SK-N-SH (cell line): ENCODE measurements around the gene UBE2G2. TPM values are rescaled to one million over a fixed set of nuclear protein-coding genes. Genes with fewer than 3 reads are reported as not detected.

Experiments
- CTCF ChIA-PET: fragments of 300-600, 350-600 bp; formaldehyde crosslinking; extraction: SDS; loops from one replicate; lab custom pipeline; 2021; lab: Yijun Ruan, JAX
- POLR2A ChIA-PET: fragments of 350-600 bp; sonication (Branson Sonifier 250); formaldehyde crosslinking; extraction: SDS; loops from one replicate; lab custom pipeline; 2020; ENCODE audit warnings: antibody characterized with exemption, inconsistent platforms; lab: Yijun Ruan, JAX
- DNase-seq: peaks from one replicate; pipeline ENCODE4 v3.0.0; 2012
- H2AFZ ChIP-seq: fragments of 200-600 bp; sonication (generic); 2 replicates; pipeline ENCODE4 v1.8.1; 2016; ENCODE audit warnings: antibody characterized with exemption, mild to moderate bottlenecking, low read depth
- H3F3A ChIP-seq: fragments of 200-600 bp; sonication (generic); replicated peaks from 2 replicates; pipeline ENCODE3; 2016; ENCODE audit warnings: antibody characterized with exemption, mild to moderate bottlenecking; ENCODE audit not compliant: insufficient read depth
- H3K27ac ChIP-seq, 2 experiments: fragments of 200-500 bp in 1 of 2; fragments of 200-600 bp in 1 of 2; sonication (Bioruptor generic) in 1 of 2; sonication (generic), shearing (Covaris generic) in 1 of 2; 2 replicates each; pipeline versions ENCODE4 v1.5.1 to v1.6.1; 2014 to 2016; ENCODE audit warnings: low read depth in 2 of 2, inconsistent platforms in 1 of 2, low read length in 1 of 2, mild to moderate bottlenecking in 1 of 2, mixed read lengths in 1 of 2
- H3K27me3 ChIP-seq: fragments of 200-600 bp; sonication (generic), shearing (Covaris generic); 2 replicates; pipeline ENCODE4 v1.6.1; 2016; ENCODE audit warnings: mixed run types; ENCODE audit not compliant: insufficient read depth
- H3K36me3 ChIP-seq, 2 experiments: fragments of 200-500 bp in 1 of 2; fragments of 200-600 bp in 1 of 2; sonication (Bioruptor generic) in 1 of 2; sonication (generic) in 1 of 2; replicated peaks in 1 of 2; 2 replicates each; pipeline versions ENCODE3 to v1.5.1; 2014 to 2016; ENCODE audit warnings: low read length in 1 of 2, mild to moderate bottlenecking in 1 of 2; ENCODE audit not compliant: insufficient read depth in 2 of 2, control insufficient read depth in 1 of 2
- H3K4me1 ChIP-seq, 2 experiments: fragments of 200-500 bp in 1 of 2; fragments of 200-600 bp in 1 of 2; sonication (Bioruptor generic) in 1 of 2; sonication (generic), shearing (Covaris generic) in 1 of 2; 2 replicates each; pipeline versions ENCODE4 v1.5.1 to v1.6.1; 2014 to 2016; ENCODE audit warnings: low read depth in 1 of 2, low read length in 1 of 2, mixed run types in 1 of 2; ENCODE audit not compliant: insufficient read depth in 2 of 2, control insufficient read depth in 1 of 2
- H3K4me2 ChIP-seq: fragments of 200-600 bp; sonication (generic), shearing (Covaris generic); 2 replicates; pipeline ENCODE4 v1.6.1; 2017; ENCODE audit warnings: mixed run types
- H3K4me3 ChIP-seq, 2 experiments: fragments of 200-500 bp in 1 of 2; fragments of 200-600 bp in 1 of 2; sonication (Bioruptor generic) in 1 of 2; sonication (generic), shearing (Covaris generic) in 1 of 2; 2 replicates each; pipeline versions ENCODE4 v1.5.1 to v1.8.1; 2014 to 2016; ENCODE audit warnings: low read depth in 2 of 2, inconsistent platforms in 1 of 2, low read length in 1 of 2, mild to moderate bottlenecking in 1 of 2, mixed read lengths in 1 of 2, moderate library complexity in 1 of 2
- H3K79me2 ChIP-seq: fragments of 200-600 bp; sonication (generic); 2 replicates; pipeline ENCODE4 v1.8.1; 2017; ENCODE audit warnings: mild to moderate bottlenecking; ENCODE audit not compliant: insufficient read depth
- H3K9ac ChIP-seq: fragments of 200-600 bp; sonication (generic); 2 replicates; pipeline ENCODE4 v1.6.1; 2017; ENCODE audit warnings: mixed run types
- H3K9me2 ChIP-seq: fragments of 200-600 bp; sonication (generic); 2 replicates; pipeline ENCODE4 v1.6.1; 2017; ENCODE audit warnings: mixed run types
- H3K9me3 ChIP-seq: fragments of 200-600 bp; sonication (generic); 2 replicates; pipeline ENCODE4 v1.6.1; 2017; ENCODE audit warnings: mixed run types, mild to moderate bottlenecking, moderate library complexity
- H4K20me1 ChIP-seq: fragments of 200-600 bp; sonication (generic); 2 replicates; pipeline ENCODE4 v1.6.1; 2017; ENCODE audit warnings: mild to moderate bottlenecking, mixed run types; ENCODE audit not compliant: insufficient read depth
- CHD2 ChIP-seq: fragments of 150-350 bp; IDR thresholded peaks from 2 replicates; pipeline ENCODE4 v1.6.1; 2018; ENCODE audit warnings: low read length; ENCODE audit not compliant: partially characterized antibody
- CTCF ChIP-seq: fragments of 200-600 bp; sonication (generic); IDR thresholded peaks from 2 replicates; pipeline ENCODE4 v1.6.1; 2017; ENCODE audit warnings: antibody characterized with exemption, mild to moderate bottlenecking, moderate library complexity
- ELF1 ChIP-seq: IDR thresholded peaks from 2 replicates; pipeline ENCODE4 v1.4.0; 2012
- EZH2phosphoT487 ChIP-seq: fragments of 200-600 bp; sonication (generic); IDR thresholded peaks from 2 replicates; pipeline ENCODE4 v1.6.1; 2017; ENCODE audit warnings: low read depth, mixed run types, mild to moderate bottlenecking, antibody characterized with exemption, moderate library complexity, borderline replicate concordance
- FOXJ3 ChIP-seq: sonication (generic); formaldehyde crosslinking; IDR thresholded peaks from 2 replicates; pipeline ENCODE4 v1.5.1; 2020; ENCODE audit warnings: mild to moderate bottlenecking, missing genetic modification reagents
- FOXM1 ChIP-seq: IDR thresholded peaks from 2 replicates; pipeline ENCODE4 v1.4.0; 2012; ENCODE audit warnings: low read depth, mild to moderate bottlenecking
- GABPA ChIP-seq: IDR thresholded peaks from 2 replicates; pipeline ENCODE4 v1.4.0; 2012; ENCODE audit warnings: low read depth, mild to moderate bottlenecking
- JUND ChIP-seq: IDR thresholded peaks from 2 replicates; pipeline ENCODE4 v1.4.0; 2012
- MEF2A ChIP-seq: IDR thresholded peaks from 2 replicates; pipeline ENCODE4 v1.4.0; 2012; ENCODE audit warnings: low read depth, borderline replicate concordance
- MXI1 ChIP-seq: IDR thresholded peaks from 2 replicates; pipeline ENCODE4 v1.6.1; 2012; ENCODE audit warnings: mild to moderate bottlenecking, low read depth, low read length, improper control_type of control experiment
- PBX3 ChIP-seq: IDR thresholded peaks from 2 replicates; pipeline ENCODE4; 2012
- POLR2AphosphoS5 ChIP-seq: IDR thresholded peaks from 2 replicates; pipeline ENCODE4 v1.6.1; 2012; ENCODE audit warnings: low read depth, low read length
- REST ChIP-seq: IDR thresholded peaks from 2 replicates; pipeline ENCODE4 v1.6.1; 2012; ENCODE audit warnings: mild to moderate bottlenecking, low read depth, low read length, moderate library complexity
- SIN3A ChIP-seq: IDR thresholded peaks from 2 replicates; pipeline ENCODE4 v1.6.1; 2012; ENCODE audit warnings: low read depth, mild to moderate bottlenecking, low read length, moderate library complexity, borderline replicate concordance
- SMC3 ChIP-seq: IDR thresholded peaks from 2 replicates; pipeline ENCODE4 v1.6.1; 2012; ENCODE audit warnings: low read depth, low read length, improper control_type of control experiment
- WGBS: methylation state at CpG from one replicate; pipeline ENCODE4 v1.1.6; 2017; ENCODE audit warnings: low lambda C conversion rate; 5-methylcytosine and 5-hydroxymethylcytosine counted together
- polyA plus RNA-seq, 3 experiments: library from polyadenylated mRNA; depleted of rRNA; stranded (reverse); fragments of >200 nt; gene quantifications; 2 replicates each; pipeline ENCODE4 v1.2.3, GENCODE V29; 2012

The UBE2G2 gene
- polyA plus RNA-seq, 1 of the 3 experiments (the other 2 are of a cell fraction): 129 TPM

GRCh38 chr21:44752671-44753235, 48.9 kb downstream of the UBE2G2 start:
- Histone ChIP-seq H3K36me3 (no peaks in the 10 kb centered on the region), H3K79me2 (no peaks in the 10 kb centered on the region), H3K27ac (no peak overlapping the region), H4K20me1 (no peaks in the 10 kb centered on the region), H3K4me3 (no peak overlapping the region), H3F3A (no peaks in the 10 kb centered on the region), H3K9me2 (no peaks in the 10 kb centered on the region), H3K9me3 (no peaks in the 10 kb centered on the region), H2AFZ (no peak overlapping the region), H3K9ac (no peak overlapping the region)
- POLR2A ChIA-PET: no interaction called here
- DNase-seq: no peak
- TF ChIP-seq MXI1: no peak
- no peak for TF ChIP-seq SIN3A
- no peak for TF ChIP-seq MEF2A
- no peak for TF ChIP-seq CTCF
- no peak for TF ChIP-seq GABPA
- no peak for TF ChIP-seq REST
- no peak for TF ChIP-seq ELF1
- no peak for TF ChIP-seq FOXM1
- TF ChIP-seq FOXJ3: no peak
- no peak for TF ChIP-seq POLR2AphosphoS5
- no peak for TF ChIP-seq SMC3
- no peak for TF ChIP-seq EZH2phosphoT487
- no peak for TF ChIP-seq PBX3
- no peak for TF ChIP-seq CHD2
- TF ChIP-seq JUND: no peak
- TF ChIP-seq, all 33 proteins: peak for 0
- Histone ChIP-seq H3K27me3 (no peaks in the 10 kb centered on the region; the same call in 1 of the 2 replicates), H3K4me1 (no peaks in the 10 kb centered on the region; a peak in 2 of 4 replicates), H3K4me2 (no peak overlapping the region)
- CTCF ChIA-PET: no interaction called here
- 44% methylated on average over 7 of the region's 11 CpGs for WGBS
